Naive thymus-derived CD4-positive, alpha-beta T cell (primary cell): Measurements from ENCODE around the gene NYAP2. TPM values are rescaled to one million over a fixed set of nuclear protein-coding genes. Genes with fewer than 3 reads are reported as not detected.

Experiments used
- ATAC-seq: fragments of 150-1000 bp; cut with Tn5 transposase; 2 replicates; pipeline ENCODE4 v1.10.0; 2021; ENCODE audit warnings: mild to moderate bottlenecking, moderate library complexity
- CTCF ChIA-PET: fragments of 350-600 bp; sonication (Branson Sonifier 250); formaldehyde crosslinking; loops from one replicate; lab custom pipeline; 2021; ENCODE audit warnings: antibody characterized with exemption; lab: Charles Lee
- POLR2A ChIA-PET: fragments of 350-600 bp; sonication (Branson Sonifier 250); formaldehyde crosslinking; loops from one replicate; lab custom pipeline; 2021; ENCODE audit warnings: antibody characterized with exemption, inconsistent platforms; lab: Charles Lee
- DNase-seq, 9 donors: peaks; one replicate each; pipeline versions ENCODE4 v3.0.0 to v3.0.0-alpha.2; 2020 to 2022; ENCODE audit warnings: mixed read lengths in 1 of 9
- H3K27ac ChIP-seq: one replicate; pipeline ENCODE4 v1.7.0; 2013; ENCODE audit warnings: mild to moderate bottlenecking, low read depth, low read length, moderate library complexity
- H3K27me3 ChIP-seq, 2 donors: one replicate each; pipeline ENCODE4 v1.7.0; 2013; ENCODE audit warnings: low read length in 2 of 2, mild to moderate bottlenecking in 2 of 2, moderate library complexity in 2 of 2; ENCODE audit not compliant: control insufficient read depth in 2 of 2, insufficient read depth in 2 of 2
- H3K36me3 ChIP-seq, 3 experiments: 1 replicate in 2 of 3; 2 replicates in 1 of 3; pipeline ENCODE4 v1.7.0; 2013; ENCODE audit warnings: low read length in 3 of 3, mild to moderate bottlenecking in 3 of 3, moderate library complexity in 1 of 3; ENCODE audit not compliant: insufficient read depth in 3 of 3, control insufficient read depth in 2 of 3
- H3K4me1 ChIP-seq, 2 donors: one replicate each; pipeline ENCODE4 v1.7.0; 2013; ENCODE audit warnings: low read length in 2 of 2, mild to moderate bottlenecking in 2 of 2, moderate library complexity in 1 of 2; ENCODE audit not compliant: control insufficient read depth in 2 of 2, insufficient read depth in 2 of 2
- H3K4me3 ChIP-seq: 2 replicates; pipeline ENCODE4 v1.7.0; 2013; ENCODE audit warnings: mild to moderate bottlenecking, low read length
- H3K9me3 ChIP-seq, 3 experiments: 1 replicate in 2 of 3; 2 replicates in 1 of 3; pipeline ENCODE4 v1.7.0; 2013; ENCODE audit warnings: low read length in 3 of 3; ENCODE audit not compliant: control insufficient read depth in 2 of 3
- H3K27ac Mint-ChIP-seq, 9 donors: one replicate each; pipeline ENCODE4 v1.8.0; 2020 to 2022; ENCODE audit warnings: mixed read lengths in 9 of 9, mild to moderate bottlenecking in 8 of 9, moderate library complexity in 5 of 9, inconsistent platforms in 2 of 9
- H3K27me3 Mint-ChIP-seq, 5 donors: one replicate each; pipeline ENCODE4 v1.8.0; 2021 to 2022; ENCODE audit warnings: mixed read lengths in 5 of 5, mild to moderate bottlenecking in 1 of 5
- H3K36me3 Mint-ChIP-seq, 5 donors: one replicate each; pipeline ENCODE4 v1.8.0; 2020 to 2022; ENCODE audit warnings: mixed read lengths in 5 of 5, mild to moderate bottlenecking in 3 of 5, inconsistent platforms in 1 of 5
- H3K4me1 Mint-ChIP-seq, 7 donors: one replicate each; pipeline ENCODE4 v1.8.0; 2020 to 2022; ENCODE audit warnings: mixed read lengths in 7 of 7, mild to moderate bottlenecking in 3 of 7, inconsistent platforms in 1 of 7
- H3K4me3 Mint-ChIP-seq, 10 donors: one replicate each; pipeline ENCODE4 v1.8.0; 2020 to 2022; ENCODE audit warnings: mild to moderate bottlenecking in 10 of 10, mixed read lengths in 10 of 10, moderate library complexity in 6 of 10, inconsistent platforms in 2 of 10
- H3K9me3 Mint-ChIP-seq, 11 donors: one replicate each; pipeline ENCODE4 v1.8.0; 2020 to 2022; ENCODE audit warnings: mixed read lengths in 11 of 11, mild to moderate bottlenecking in 4 of 11, inconsistent platforms in 1 of 11, moderate library complexity in 1 of 11
- intact Hi-C, 2 donors: fragments of 100-400 bp; cut with micrococcal nuclease; formaldehyde crosslinking; loops; one replicate each; pipeline ENCODE4 v1.15.1; 2023
- polyA plus RNA-seq, 2 donors: library from polyadenylated mRNA; unstranded; fragments of 300-500 nt; fragmentation: Illumina TruSeq; gene quantifications; one replicate each; pipeline ENCODE4 v1.2.3, GENCODE V29; 2021
- total RNA-seq, 6 experiments: library from RNA in 5 of 6; stranded (reverse) in 5 of 6; gene quantifications; 1 replicate in 5 of 6; 2 replicates in 1 of 6; pipeline ENCODE4 v1.2.3 and lab custom pipeline; 2021 to 2026

NYAP2 gene
- total and polyA plus RNA-seq, 7 experiments from 2014 or later, result 0.17 TPM; not detected in 6

GRCh38 chr2:225411452-225411851, 11.9 kb downstream of the NYAP2 start:
- no peaks in the 10 kb centered on the region for H3K9me3 ChIP-seq
- no peaks in the 10 kb centered on the region for H3K36me3 Mint-ChIP-seq
- H3K4me3 Mint-ChIP-seq, result no peak overlapping the region
- intact Hi-C loops, result no loop called here
- H3K36me3 ChIP-seq, result no peaks in the 10 kb centered on the region
- no peak overlapping the region for H3K27ac ChIP-seq
- DNase-seq (no peak), ATAC-seq (no peak)
- ChIA-PET POLR2A (no interaction called here), CTCF (no interaction called here)
- no peak overlapping the region for H3K4me3 ChIP-seq
- no peaks in the 10 kb centered on the region for H3K27me3 ChIP-seq
- H3K4me1 Mint-ChIP-seq, result no peaks in the 10 kb centered on the region
- H3K27ac Mint-ChIP-seq, result no peak overlapping the region
- H3K9me3 Mint-ChIP-seq, result no peaks in the 10 kb centered on the region
- H3K4me1 ChIP-seq, result no peaks in the 10 kb centered on the region
- H3K27me3 Mint-ChIP-seq, result peaks cover 2 to 26% (median 18%) of the 10 kb centered on the region in 5 donors

- no peak for DNase-seq
- H3K27me3 ChIP-seq, result no peaks in the 10 kb centered on the region
- no peaks in the 10 kb centered on the region for H3K4me1 ChIP-seq
- Mint-ChIP-seq H3K9me3 (no peaks in the 10 kb centered on the region), H3K4me1 (no peaks in the 10 kb centered on the region), H3K27me3 (peaks cover 2 to 33% (median 21%) of the 10 kb centered on the region in 5 donors), H3K36me3 (no peaks in the 10 kb centered on the region), H3K27ac (no peak overlapping the region), H3K4me3 (no peak overlapping the region)
- no peaks in the 10 kb centered on the region for H3K9me3 ChIP-seq
- ChIA-PET CTCF (no interaction called here), POLR2A (no interaction called here)
- intact Hi-C loops, result no loop called here
- no peaks in the 10 kb centered on the region for H3K36me3 ChIP-seq
- ATAC-seq, result no peak
- no peak overlapping the region for H3K27ac ChIP-seq
- H3K4me3 ChIP-seq, result no peak overlapping the region
These were observed 14.3 kb downstream of the NYAP2 start for GRCh38 chr2:225413786-225414185.

- Histone ChIP-seq H3K4me1 (no peaks in the 10 kb centered on the region), H3K4me3 (no peak overlapping the region), H3K27ac (no peak overlapping the region), H3K27me3 (no peaks in the 10 kb centered on the region), H3K9me3 (no peaks in the 10 kb centered on the region), H3K36me3 (no peaks in the 10 kb centered on the region)
- intact Hi-C loops, result no loop called here
- ATAC-seq, result no peak
- Mint-ChIP-seq H3K36me3 (no peaks in the 10 kb centered on the region), H3K4me1 (no peaks in the 10 kb centered on the region), H3K27me3 (peaks cover 2 to 33% (median 21%) of the 10 kb centered on the region in 5 donors), H3K27ac (no peak overlapping the region), H3K4me3 (no peak overlapping the region), H3K9me3 (no peaks in the 10 kb centered on the region)
- POLR2A ChIA-PET, result no interaction called here
- CTCF ChIA-PET, result no interaction called here
- no peak for DNase-seq
These were observed 15.4 kb downstream of the NYAP2 start for GRCh38 chr2:225414902-225415301.

GRCh38 chr2:225415341-225415740, 15.8 kb downstream of the NYAP2 start:
- POLR2A ChIA-PET, result no interaction called here
- Histone ChIP-seq H3K36me3 (no peaks in the 10 kb centered on the region), H3K27me3 (no peaks in the 10 kb centered on the region), H3K4me1 (no peaks in the 10 kb centered on the region), H3K27ac (no peak overlapping the region), H3K4me3 (no peak overlapping the region), H3K9me3 (no peaks in the 10 kb centered on the region)
- no peaks in the 10 kb centered on the region for H3K36me3 Mint-ChIP-seq
- H3K27me3 Mint-ChIP-seq, result peaks cover 2 to 33% (median 21%) of the 10 kb centered on the region in 5 donors
- no peak overlapping the region for H3K4me3 Mint-ChIP-seq
- H3K4me1 Mint-ChIP-seq, result no peaks in the 10 kb centered on the region
- H3K9me3 Mint-ChIP-seq, result no peaks in the 10 kb centered on the region
- CTCF ChIA-PET, result no interaction called here
- ATAC-seq, result no peak
- no peak for DNase-seq
- intact Hi-C loops, result no loop called here
- no peak overlapping the region for H3K27ac Mint-ChIP-seq

- Histone ChIP-seq H3K27me3 (no peaks in the 10 kb centered on the region), H3K4me1 (no peaks in the 10 kb centered on the region), H3K4me3 (no peak overlapping the region), H3K9me3 (no peaks in the 10 kb centered on the region), H3K27ac (no peak overlapping the region), H3K36me3 (no peaks in the 10 kb centered on the region)
- no peaks in the 10 kb centered on the region for H3K36me3 Mint-ChIP-seq
- CTCF ChIA-PET, result no interaction called here
- DNase-seq (no peak), ATAC-seq (no peak)
- POLR2A ChIA-PET, result no interaction called here
- no peaks in the 10 kb centered on the region for H3K9me3 Mint-ChIP-seq
- H3K4me3 Mint-ChIP-seq, result no peak overlapping the region
- peaks cover 2 to 33% (median 21%) of the 10 kb centered on the region in 5 donors for H3K27me3 Mint-ChIP-seq
- no peaks in the 10 kb centered on the region for H3K4me1 Mint-ChIP-seq
- intact Hi-C loops, result no loop called here
- no peak overlapping the region for H3K27ac Mint-ChIP-seq
These were observed 16.3 kb downstream of the NYAP2 start for GRCh38 chr2:225415792-225416191.

- H3K27me3 ChIP-seq, result no peaks in the 10 kb centered on the region
- H3K36me3 ChIP-seq, result no peaks in the 10 kb centered on the region
- no peaks in the 10 kb centered on the region for H3K36me3 Mint-ChIP-seq
- peaks cover 2 to 29% (median 15%) of the 10 kb centered on the region in 5 donors for H3K27me3 Mint-ChIP-seq
- H3K9me3 Mint-ChIP-seq, result no peaks in the 10 kb centered on the region
- H3K4me3 ChIP-seq, result no peak overlapping the region
- H3K27ac ChIP-seq, result no peak overlapping the region
- H3K4me1 ChIP-seq, result no peaks in the 10 kb centered on the region
- H3K27ac Mint-ChIP-seq, result no peak overlapping the region
- DNase-seq (no peak), ATAC-seq (no peak)
- CTCF ChIA-PET, result no interaction called here
- H3K4me1 Mint-ChIP-seq, result no peaks in the 10 kb centered on the region
- intact Hi-C loops, result no loop called here
- H3K9me3 ChIP-seq, result no peaks in the 10 kb centered on the region
- no peak overlapping the region for H3K4me3 Mint-ChIP-seq
- POLR2A ChIA-PET, result no interaction called here
These were observed 17.3 kb downstream of the NYAP2 start for GRCh38 chr2:225416616-225417367.

GRCh38 chr2:225419033-225419432, 19.5 kb downstream of the NYAP2 start:
- Mint-ChIP-seq H3K27me3 (peaks cover 2 to 23% (median 9%) of the 10 kb centered on the region in 5 donors), H3K27ac (no peak overlapping the region), H3K4me1 (no peaks in the 10 kb centered on the region), H3K36me3 (no peaks in the 10 kb centered on the region), H3K9me3 (no peaks in the 10 kb centered on the region), H3K4me3 (no peak overlapping the region)
- ATAC-seq (no peak), DNase-seq (no peak)
- H3K27ac ChIP-seq, result no peak overlapping the region
- no peaks in the 10 kb centered on the region for H3K4me1 ChIP-seq
- intact Hi-C loops, result no loop called here
- no peaks in the 10 kb centered on the region for H3K36me3 ChIP-seq
- H3K4me3 ChIP-seq, result no peak overlapping the region
- no peaks in the 10 kb centered on the region for H3K9me3 ChIP-seq
- CTCF ChIA-PET, result no interaction called here
- POLR2A ChIA-PET, result no interaction called here
- no peaks in the 10 kb centered on the region for H3K27me3 ChIP-seq
